ENCODE data around the gene SHD. TPM values are rescaled to one million over a fixed set of nuclear protein-coding genes. Genes with fewer than 3 reads are reported as not detected.

SHD gene
- total and polyA plus RNA-seq, 9 of the 15 experiments (the other 6 are each of a cell fraction or from before 2014, with no cell fraction given) = 0.05 to 0.62 (median 0.15) TPM; not detected in 5

- TF ChIP-seq NKRF (IDR thresholded peaks at IDR 0.05; ENCODE audit: borderline replicate concordance) (peak; percentile 54; the same call in 1 of the 2 replicates), RBFOX2 (IDR thresholded peaks at IDR 0.05; ENCODE audit: low read depth, low read length) (peak; percentile 81), MCM3 (IDR thresholded peaks at IDR 0.05) (no peak), FUS (optimal IDR thresholded peaks at IDR 0.05; ENCODE audit: low read depth, low read length) (no peak), NFATC3 (IDR thresholded peaks at IDR 0.05) (peak; percentile 86; the same call in 1 of the 2 replicates), POU5F1 (IDR thresholded peaks at IDR 0.05; ENCODE audit: borderline replicate concordance, low read depth, low read length, partially characterized antibody) (peak; percentile 56), PCBP1 (IDR thresholded peaks at IDR 0.05; ENCODE audit: low read depth, low read length, poor library complexity, severe bottlenecking) (no peak), WHSC1 (IDR thresholded peaks at IDR 0.05; ENCODE audit: low read length) (no peak), TFAM (CRISPR knock-in tag; conservative IDR thresholded peaks at IDR 0.05) (no peak), CAMTA2 (CRISPR knock-in tag; conservative IDR thresholded peaks at IDR 0.05) (no peak), MEF2A (IDR thresholded peaks at IDR 0.05; ENCODE audit: control insufficient read depth, low read depth, low read length) (0 out of 2 replicates have a peak, but pooled peaks have one; percentile 8), BDP1 (IDR thresholded peaks at IDR 0.05; ENCODE audit: insufficient read depth, insufficient read length) (no peak), RERE (CRISPR knock-in tag; IDR thresholded peaks at IDR 0.05; ENCODE audit: borderline replicate concordance) (no peak), SMAD3 (CRISPR knock-in tag; conservative IDR thresholded peaks at IDR 0.05) (0 out of 2 replicates have a peak, but pooled peaks have one; percentile 44), RB1 (IDR thresholded peaks at IDR 0.05; ENCODE audit: low read depth) (peak; percentile 88), RBM39 (optimal IDR thresholded peaks at IDR 0.05; ENCODE audit: low read depth, low read length) (no peak), NR3C1 (CRISPR knock-in tag; IDR thresholded peaks at IDR 0.05) (no peak), TEAD4 (IDR thresholded peaks at IDR 0.05; ENCODE audit: low read length) (peak; percentile 70), TEAD4 (CRISPR knock-in tag; IDR thresholded peaks at IDR 0.05; ENCODE audit: borderline replicate concordance) (no peak)
- TF ChIP-seq, protein P1, sequence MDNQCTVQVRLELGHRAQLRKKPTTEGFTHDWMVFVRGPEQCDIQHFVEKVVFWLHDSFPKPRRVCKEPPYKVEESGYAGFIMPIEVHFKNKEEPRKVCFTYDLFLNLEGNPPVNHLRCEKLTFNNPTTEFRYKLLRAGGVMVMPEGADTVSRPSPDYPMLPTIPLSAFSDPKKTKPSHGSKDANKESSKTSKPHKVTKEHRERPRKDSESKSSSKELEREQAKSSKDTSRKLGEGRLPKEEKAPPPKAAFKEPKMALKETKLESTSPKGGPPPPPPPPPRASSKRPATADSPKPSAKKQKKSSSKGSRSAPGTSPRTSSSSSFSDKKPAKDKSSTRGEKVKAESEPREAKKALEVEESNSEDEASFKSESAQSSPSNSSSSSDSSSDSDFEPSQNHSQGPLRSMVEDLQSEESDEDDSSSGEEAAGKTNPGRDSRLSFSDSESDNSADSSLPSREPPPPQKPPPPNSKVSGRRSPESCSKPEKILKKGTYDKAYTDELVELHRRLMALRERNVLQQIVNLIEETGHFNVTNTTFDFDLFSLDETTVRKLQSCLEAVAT (IDR thresholded peaks at IDR 0.05) = peak in 1 of 2 experiments; percentile 98; a peak in 2 of 4 replicates
These were observed 32.1 kb upstream of the SHD start, which contains the start of gene YJU2 (continued) for GRCh38 chr19:4246767-4247593.
